Activated T-helper 2 cell treated with anti-CD3 and anti-CD28 coated beads, Interferon-gamma antibody, Interleukin-2, Interleukin-4, amounts not matched to agents 10 μg/mL and 5 μg/mL and 100 μg/mL, durations not matched to agents 14 hours and 24 hours and 36 hours (primary cell): Measurements from ENCODE around the gene TBK1. TPM values are rescaled to one million over a fixed set of nuclear protein-coding genes. Genes with fewer than 3 reads are reported as not detected.
A peak's percentile ranks its signal among the peaks of the same experiment; 100 is the strongest.

Experiments
- DNase-seq: peaks from one replicate; pipeline ENCODE4 v3.0.0; 2021; ENCODE audit warnings: low spot score
- H3K27ac Mint-ChIP-seq: one replicate; pipeline ENCODE4 v1.8.0; 2021; ENCODE audit warnings: mixed read lengths
- H3K27me3 Mint-ChIP-seq: one replicate; pipeline ENCODE4 v1.8.0; 2021; ENCODE audit warnings: low read depth, mixed read lengths
- H3K36me3 Mint-ChIP-seq: one replicate; pipeline ENCODE4 v1.8.0; 2021; ENCODE audit warnings: low read depth, mixed read lengths
- H3K4me1 Mint-ChIP-seq: one replicate; pipeline ENCODE4 v1.8.0; 2021; ENCODE audit warnings: low read depth, mixed read lengths
- H3K4me3 Mint-ChIP-seq: one replicate; pipeline ENCODE4 v1.8.0; 2021; ENCODE audit warnings: low read depth, mild to moderate bottlenecking, moderate library complexity, mixed read lengths
- H3K9me3 Mint-ChIP-seq: one replicate; pipeline ENCODE4 v1.8.0; 2021; ENCODE audit warnings: mixed read lengths
- intact Hi-C: fragments of 100-400 bp; cut with micrococcal nuclease; formaldehyde crosslinking; loops from one replicate; pipeline ENCODE4 v1.15.1; 2023
- total RNA-seq: library from RNA; stranded (reverse); gene quantifications from 2 replicates; pipeline ENCODE4 v1.2.3, GENCODE V29; 2022

TBK1 gene
- total RNA-seq, result 34.1 and 35.3 TPM in 2 replicates

DNA sequence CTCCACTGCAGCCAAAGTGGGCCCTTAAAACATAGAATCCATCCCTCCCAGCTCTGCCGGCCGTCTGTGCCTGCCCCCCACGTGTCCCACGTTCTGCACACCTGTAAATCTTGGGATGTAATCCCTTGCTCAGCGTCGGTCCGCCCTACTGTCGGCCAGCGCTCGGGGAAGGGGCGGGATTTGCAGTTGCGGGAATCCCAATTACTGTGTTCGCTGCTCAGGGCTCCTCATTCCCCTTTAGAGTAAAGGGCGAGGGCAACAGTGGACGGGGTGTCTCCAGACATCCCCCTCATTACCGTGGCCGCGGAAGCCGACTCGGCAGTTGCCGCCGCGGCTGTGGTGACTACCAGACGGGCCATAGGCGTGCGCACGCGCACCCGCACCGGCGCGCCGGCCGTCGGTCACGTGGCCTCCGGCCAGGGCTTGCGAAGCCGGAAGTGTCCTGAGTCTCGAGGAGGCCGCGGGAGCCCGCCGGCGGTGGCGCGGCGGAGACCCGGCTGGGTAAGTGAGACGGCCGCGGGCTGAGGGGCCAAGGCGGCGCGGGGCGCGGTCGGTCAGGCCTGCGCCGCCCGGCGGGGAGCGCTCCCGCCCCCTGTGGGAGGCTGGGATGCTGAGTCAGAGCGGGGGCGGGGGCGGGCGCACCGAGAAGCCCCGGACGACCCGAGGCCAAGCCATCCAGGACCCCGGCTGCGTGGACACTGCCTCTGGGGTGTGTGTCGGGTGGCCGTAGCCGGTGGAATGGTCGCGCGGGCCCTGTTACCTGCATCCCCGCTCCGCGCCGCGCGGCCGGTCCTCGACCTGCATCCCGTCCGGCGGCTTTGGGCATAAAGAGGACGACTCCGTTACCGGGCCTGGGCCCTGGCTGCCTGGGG, at the start of gene TBK1:
Gene TBK1 (plus strand): TSS at position 434 of the 872 bp plus-strand sequence. CDS start 3,751 bp downstream, outside the sequence.
- H3K9me3 Mint-ChIP-seq, result no peaks in the 10 kb centered on the region
- H3K27ac Mint-ChIP-seq, result peak within 1 kb of the TSS; percentile 95
- H3K27me3 Mint-ChIP-seq, result no peaks in the 10 kb centered on the region
- peaks cover 35% of the 10 kb centered on the region for H3K4me1 Mint-ChIP-seq
- DNase-seq, result peak; percentile 66
- intact Hi-C loops, result loop anchor here (1.0 to 5.0 kb wide), 2 partner anchors 48 to 160 kb away; partner anchors contain the start of genes RASSF3 and XPOT
- H3K36me3 Mint-ChIP-seq, result peaks cover 36% of the 10 kb centered on the region
- H3K4me3 Mint-ChIP-seq, result peak within 1 kb of the TSS; percentile 94

DNA sequence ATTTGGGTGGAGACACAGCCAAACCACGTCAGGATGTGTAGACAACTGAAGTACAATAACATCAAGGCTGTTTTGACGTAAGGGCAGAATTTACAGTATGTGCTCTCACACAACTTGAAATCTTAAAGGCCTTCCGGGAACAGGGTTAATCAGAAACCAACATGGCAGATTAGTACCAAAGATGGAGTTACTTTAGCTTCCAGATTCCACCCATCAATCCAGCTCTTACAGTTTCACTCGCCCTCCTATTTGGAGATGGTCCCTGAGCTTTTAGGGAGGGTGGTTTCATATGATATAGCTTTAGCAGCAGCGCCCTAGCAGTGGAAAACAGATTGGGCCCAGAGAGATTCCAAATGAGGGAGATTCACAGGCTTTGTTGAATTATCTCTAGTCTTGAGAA, 49.7 kb upstream of the TBK1 start:
- DNase-seq, result no peak
- no peaks in the 10 kb centered on the region for H3K9me3 Mint-ChIP-seq
- H3K36me3 Mint-ChIP-seq, result peaks cover 7% of the 10 kb centered on the region
- H3K27me3 Mint-ChIP-seq, result peaks cover 3% of the 10 kb centered on the region
- peaks cover 24% of the 10 kb centered on the region for H3K4me1 Mint-ChIP-seq
- H3K4me3 Mint-ChIP-seq, result no peak overlapping the region
- H3K27ac Mint-ChIP-seq, result no peak overlapping the region
- intact Hi-C loops, result loop anchor here (5.0 to 10.0 kb wide), 4 partner anchors 180 to 617 kb away; partner anchors contain the start of genes KICS2 and SRGAP1

DNA sequence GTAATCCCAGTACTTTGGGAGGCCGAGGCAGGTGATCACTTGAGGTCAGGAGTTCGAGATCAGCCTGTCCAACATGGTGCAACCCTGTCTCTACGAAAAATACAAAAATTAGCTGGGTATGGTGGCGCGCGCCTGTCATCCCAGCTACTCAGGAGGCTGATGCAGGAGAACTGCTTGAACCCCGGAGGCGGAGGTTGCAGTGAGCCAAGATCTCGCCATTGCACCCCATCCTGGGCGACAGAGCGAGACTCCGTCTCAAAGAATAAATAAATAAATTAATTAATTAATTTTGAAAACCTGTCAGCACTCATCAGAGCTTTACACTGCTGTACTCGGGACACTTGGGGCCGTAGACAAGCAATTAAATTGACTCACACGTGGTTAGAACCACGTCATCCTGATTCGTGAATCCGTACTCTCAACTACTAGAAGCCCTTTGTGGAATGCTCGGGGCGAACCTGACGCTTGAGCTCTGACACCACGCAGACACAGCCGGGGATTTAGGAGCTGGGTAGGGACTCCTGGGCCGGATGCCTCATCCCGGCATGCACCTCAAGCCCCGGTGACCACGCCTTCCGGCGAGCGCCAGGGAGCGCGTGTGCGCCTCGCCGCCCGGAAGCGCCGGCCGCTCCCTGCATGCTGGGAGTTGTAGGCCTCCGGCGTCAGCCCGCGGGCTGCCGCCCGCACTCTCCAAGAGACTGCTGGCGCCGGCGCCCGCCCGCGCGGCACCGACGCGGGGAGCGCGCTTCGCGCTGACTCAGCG, 48.0 kb upstream of the TBK1 start, which contains the start of gene XPOT:
Gene XPOT (plus strand): TSS at position 686 of the 763 bp plus-strand sequence. CDS start 5,644 bp downstream, outside the sequence.
- Mint-ChIP-seq H3K27ac (peak within 1 kb of the TSS; percentile 97), H3K4me3 (peak within 1 kb of the TSS; percentile 93), H3K4me1 (peaks cover 31% of the 10 kb centered on the region), H3K9me3 (no peaks in the 10 kb centered on the region), H3K27me3 (no peaks in the 10 kb centered on the region), H3K36me3 (peaks cover 13% of the 10 kb centered on the region)
- intact Hi-C loops, result loop anchor here (1.0 to 10.0 kb wide), 7 partner anchors 19 to 619 kb away; partner anchors contain the start of genes GNS, KICS2, SRGAP1 and TBK1
- DNase-seq, result peak; percentile 92

DNA sequence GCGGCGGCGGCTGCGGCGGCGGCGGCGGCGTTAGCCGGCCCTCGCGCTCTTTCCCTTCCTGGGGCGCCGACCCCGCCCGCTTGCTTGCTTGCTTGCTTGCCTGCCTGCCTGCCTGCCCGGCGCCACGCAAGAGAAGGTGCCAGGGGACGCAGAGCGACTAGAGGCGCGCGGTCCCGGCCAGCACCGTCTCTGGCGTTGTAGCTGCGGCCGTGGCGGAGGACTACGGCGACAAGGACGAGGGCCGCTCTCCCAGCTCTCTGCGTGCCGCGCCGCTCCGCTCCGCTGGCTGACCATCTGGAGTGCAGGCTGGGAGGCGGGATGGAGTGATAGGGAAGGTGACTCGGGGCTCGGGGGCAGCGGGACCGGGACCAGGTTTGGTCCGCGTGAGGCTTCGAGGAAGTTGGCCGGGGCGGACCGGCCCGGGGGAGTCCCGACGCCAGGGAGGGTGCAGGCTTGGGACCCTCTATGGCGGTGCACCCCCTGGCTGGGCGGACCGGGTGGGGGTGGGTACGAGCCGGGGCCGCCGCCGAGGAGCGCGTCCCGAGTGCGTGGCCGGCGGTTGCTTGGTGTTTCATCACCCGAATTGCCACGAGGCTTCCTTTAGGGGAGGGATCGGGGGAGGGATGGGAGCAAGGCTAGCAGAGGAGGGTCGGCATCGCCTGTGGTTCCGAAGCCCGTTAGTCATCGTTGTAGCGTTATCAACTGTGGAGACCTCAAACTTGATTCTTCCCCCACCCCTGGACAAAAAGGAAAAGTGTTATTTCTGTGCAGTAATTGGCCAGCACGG, 47.3 kb upstream of the TBK1 start:
- Mint-ChIP-seq H3K9me3 (no peaks in the 10 kb centered on the region), H3K4me1 (peaks cover 30% of the 10 kb centered on the region), H3K27ac (peak overlapping the region; percentile 97), H3K36me3 (peaks cover 14% of the 10 kb centered on the region), H3K27me3 (no peaks in the 10 kb centered on the region), H3K4me3 (peak overlapping the region; percentile 93)
- peak; percentile 43 for DNase-seq
- intact Hi-C loops, result loop anchor here (1.0 to 10.0 kb wide), 7 partner anchors 19 to 620 kb away; partner anchors contain the start of genes GNS, KICS2, SRGAP1 and TBK1

DNA sequence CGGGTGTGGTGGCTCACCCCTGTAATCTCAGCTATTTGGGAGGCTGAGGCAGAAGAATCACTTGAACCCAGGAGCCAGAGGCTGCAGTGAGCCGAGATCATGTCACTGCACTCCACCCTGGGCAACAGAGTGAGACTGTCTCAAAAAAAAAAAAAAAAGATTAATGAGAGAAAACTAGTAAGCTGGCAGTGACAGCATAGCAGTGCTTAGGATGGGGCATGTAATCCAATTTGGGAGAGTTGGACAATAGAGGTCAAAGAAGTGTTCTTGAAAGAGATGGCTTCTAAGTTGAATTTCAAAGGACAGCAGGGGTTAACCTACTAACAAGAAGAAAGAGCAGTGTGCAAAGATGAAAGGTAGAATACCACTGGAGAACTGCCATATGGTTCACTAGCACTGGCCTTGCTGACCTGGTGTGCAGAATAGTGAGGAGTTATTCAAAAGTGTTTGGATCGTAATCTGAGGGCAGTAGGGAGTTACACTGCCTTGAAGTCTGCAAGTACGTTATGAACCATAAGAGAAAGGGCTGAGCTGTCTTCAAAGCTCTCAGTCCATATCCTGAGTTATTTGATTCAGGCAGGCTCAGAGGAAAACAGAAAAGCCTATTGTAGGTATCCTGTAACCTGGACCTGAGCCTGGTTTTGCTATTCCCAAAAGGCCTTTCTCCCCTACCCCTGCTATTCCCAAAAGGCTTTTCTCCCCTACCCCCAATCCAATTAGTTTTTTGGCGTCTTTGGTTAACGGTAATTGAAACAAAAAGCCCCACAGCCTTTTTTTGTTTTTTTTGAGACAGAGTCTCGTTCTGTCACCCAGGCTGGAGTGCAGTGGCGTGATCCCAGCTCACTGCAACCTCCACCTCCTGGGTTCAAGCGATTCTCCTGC, 44.3 kb upstream of the TBK1 start:
- Mint-ChIP-seq H3K9me3 (no peaks in the 10 kb centered on the region), H3K27ac (peak overlapping the region; percentile 39), H3K4me1 (peaks cover 32% of the 10 kb centered on the region), H3K4me3 (no peak overlapping the region), H3K27me3 (no peaks in the 10 kb centered on the region), H3K36me3 (peaks cover 39% of the 10 kb centered on the region)
- intact Hi-C loops, result loop anchor here (10.0 kb wide), 1 partner anchor 623 kb away; no protein-coding TSS in a partner anchor
- DNase-seq, result no peak

DNA sequence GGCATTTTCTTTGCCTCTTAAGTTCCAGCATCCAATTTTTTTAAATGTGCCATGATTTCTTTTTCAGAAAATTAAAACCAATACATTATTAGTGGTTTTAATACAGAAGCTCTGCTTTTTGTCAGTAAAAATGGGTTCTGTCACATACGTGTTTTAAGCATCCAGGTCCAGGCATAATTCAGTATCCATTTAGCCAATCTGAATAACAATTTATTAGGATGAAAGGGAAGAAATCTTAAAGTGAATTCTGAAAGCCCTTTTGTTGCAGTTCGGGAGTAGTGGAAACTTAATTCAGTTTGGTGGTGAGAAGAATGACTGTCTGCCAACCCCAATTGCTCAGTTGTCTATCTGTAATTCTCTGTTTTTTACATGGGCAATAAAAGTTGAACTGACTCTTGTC, 40.5 kb upstream of the TBK1 start:
- Mint-ChIP-seq H3K36me3 (peaks cover 63% of the 10 kb centered on the region), H3K27me3 (no peaks in the 10 kb centered on the region), H3K9me3 (no peaks in the 10 kb centered on the region), H3K27ac (no peak overlapping the region), H3K4me3 (no peak overlapping the region), H3K4me1 (peaks cover 31% of the 10 kb centered on the region)
- no peak for DNase-seq
- intact Hi-C loops, result no loop called here

DNA sequence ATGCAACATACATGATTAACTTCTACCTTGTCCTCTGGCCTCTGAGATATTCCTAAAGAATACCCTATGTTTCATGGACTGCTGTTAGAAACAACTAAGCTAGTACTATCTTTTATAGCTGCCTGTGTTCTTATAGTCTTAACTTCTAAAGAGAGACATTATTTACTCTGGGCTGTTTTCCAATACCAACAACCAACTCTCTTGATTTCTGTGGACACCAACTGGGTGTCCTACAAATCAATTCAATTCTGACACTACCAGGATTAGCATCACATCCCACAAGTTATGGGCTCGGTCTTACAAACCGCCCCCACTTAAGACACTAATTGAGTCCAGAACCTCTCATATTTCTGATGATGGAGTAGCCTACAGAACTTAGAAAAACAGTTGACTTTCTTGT, 39.5 kb upstream of the TBK1 start:
- Mint-ChIP-seq H3K27ac (peak overlapping the region; percentile 17), H3K9me3 (no peaks in the 10 kb centered on the region), H3K27me3 (no peaks in the 10 kb centered on the region), H3K4me3 (no peak overlapping the region), H3K4me1 (peaks cover 26% of the 10 kb centered on the region), H3K36me3 (peaks cover 68% of the 10 kb centered on the region)
- no peak for DNase-seq
- intact Hi-C loops, result no loop called here

DNA sequence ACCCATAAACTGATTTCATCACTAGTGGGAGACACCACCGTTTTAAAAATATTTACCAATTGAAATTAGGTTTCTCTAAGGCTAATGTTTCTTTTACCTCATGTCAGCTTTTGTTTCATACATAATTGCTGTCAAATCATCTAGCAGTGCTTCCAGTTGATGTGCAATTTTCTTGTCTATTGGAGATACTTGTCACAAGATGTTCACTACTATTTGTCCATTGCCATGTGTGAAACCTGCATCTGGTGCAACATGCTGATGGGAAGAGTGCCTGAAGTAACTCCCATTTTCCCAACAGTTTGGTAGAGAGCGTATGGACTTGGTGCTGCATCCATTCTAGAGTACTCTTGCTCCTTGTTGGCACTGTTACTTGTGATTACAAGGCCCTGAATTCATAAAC, 38.0 kb upstream of the TBK1 start:
- Mint-ChIP-seq H3K4me3 (no peak overlapping the region), H3K9me3 (no peaks in the 10 kb centered on the region), H3K27me3 (no peaks in the 10 kb centered on the region), H3K36me3 (peaks cover 77% of the 10 kb centered on the region), H3K27ac (no peak overlapping the region), H3K4me1 (peaks cover 30% of the 10 kb centered on the region)
- intact Hi-C loops, result no loop called here
- DNase-seq, result no peak

DNA sequence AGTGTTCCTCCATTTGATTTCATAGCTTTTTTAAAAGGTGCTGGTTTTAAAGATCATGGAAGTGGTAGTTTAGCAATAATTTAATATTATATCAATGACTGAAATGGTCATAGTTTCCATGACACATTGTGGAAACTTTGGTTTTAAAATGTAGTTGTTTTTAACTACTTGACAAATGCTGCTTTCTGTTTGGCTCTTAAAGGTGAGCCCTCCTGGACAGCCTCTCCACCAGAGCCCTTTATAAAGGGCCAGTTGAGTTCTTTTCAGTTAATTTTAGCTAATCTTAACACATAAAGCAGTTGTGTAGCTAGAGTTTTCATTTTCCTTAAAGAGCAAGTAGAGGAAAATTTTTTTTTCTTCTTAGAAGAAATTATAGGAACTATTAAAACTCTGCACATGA, 33.7 kb upstream of the TBK1 start:
- Mint-ChIP-seq H3K36me3 (peaks cover 80% of the 10 kb centered on the region), H3K27ac (peak overlapping the region; percentile 72), H3K4me3 (no peak overlapping the region), H3K4me1 (peaks cover 17% of the 10 kb centered on the region), H3K9me3 (no peaks in the 10 kb centered on the region), H3K27me3 (no peaks in the 10 kb centered on the region)
- DNase-seq, result no peak
- intact Hi-C loops, result no loop called here

DNA sequence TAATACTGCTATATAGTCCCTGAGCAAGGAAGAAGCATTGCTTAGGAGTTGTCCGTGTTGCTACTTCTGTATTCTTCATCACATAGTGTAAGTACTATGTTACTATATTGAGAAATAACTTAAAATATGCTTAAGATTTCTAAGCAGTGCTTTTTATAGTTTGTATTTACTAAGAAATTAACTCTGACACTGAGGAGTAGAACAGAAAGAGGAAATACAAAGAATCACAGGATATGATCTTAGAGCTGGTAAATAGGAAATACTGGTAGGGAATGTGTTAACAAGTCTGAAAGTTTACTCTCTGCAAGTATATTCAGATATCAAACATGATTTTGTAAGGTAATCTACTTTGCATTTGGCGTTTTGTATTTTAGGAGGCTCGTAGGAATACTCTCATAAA, 32.2 kb upstream of the TBK1 start:
- no peaks in the 10 kb centered on the region for H3K27me3 Mint-ChIP-seq
- peak overlapping the region; percentile 55 for H3K27ac Mint-ChIP-seq
- H3K4me1 Mint-ChIP-seq, result peaks cover 17% of the 10 kb centered on the region
- no peak for DNase-seq
- intact Hi-C loops, result no loop called here
- no peaks in the 10 kb centered on the region for H3K9me3 Mint-ChIP-seq
- H3K4me3 Mint-ChIP-seq, result no peak overlapping the region
- peaks cover 82% of the 10 kb centered on the region for H3K36me3 Mint-ChIP-seq

DNA sequence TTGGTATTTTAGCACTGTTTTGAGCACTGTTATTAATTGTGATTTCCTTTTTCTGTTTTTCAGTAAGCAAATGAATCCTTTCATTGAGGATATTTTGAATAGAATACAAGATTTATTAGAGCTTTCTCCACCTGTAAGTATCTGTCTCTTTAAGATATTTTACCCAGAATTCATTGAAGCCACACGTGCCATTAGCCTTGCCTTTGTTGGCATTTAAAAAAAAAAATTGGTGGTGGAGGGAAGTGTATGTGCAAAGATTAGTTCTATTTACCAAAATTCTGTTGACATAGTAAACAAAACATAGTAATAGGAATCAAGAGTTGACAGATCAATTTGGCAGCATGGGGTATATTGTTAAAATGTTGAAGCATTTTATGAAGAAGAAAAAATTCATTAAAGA, 23.9 kb upstream of the TBK1 start:
- H3K9me3 Mint-ChIP-seq, result no peaks in the 10 kb centered on the region
- H3K4me3 Mint-ChIP-seq, result no peak overlapping the region
- intact Hi-C loops, result no loop called here
- H3K27ac Mint-ChIP-seq, result no peak overlapping the region
- H3K4me1 Mint-ChIP-seq, result peaks cover 2% of the 10 kb centered on the region
- H3K27me3 Mint-ChIP-seq, result no peaks in the 10 kb centered on the region
- peaks cover 89% of the 10 kb centered on the region for H3K36me3 Mint-ChIP-seq
- no peak for DNase-seq
